DND-41 (cell line): ENCODE results near the gene POLA1.

ENCODE experiments used
- ATAC-seq: fragments of 200-7000 bp; cut with Tn5 transposase; 3 replicates; pipeline ENCODE4 v1.9.1; 2021; ENCODE audit warnings: low read depth; ENCODE audit not compliant: insufficient read depth
- DNase-seq: peaks from one replicate; pipeline ENCODE4 v3.0.0-alpha.2; 2020
- H2AFZ ChIP-seq: 2 replicates; pipeline ENCODE4 v1.6.0; 2012; ENCODE audit warnings: low read depth, low read length
- H3K27ac ChIP-seq: 2 replicates; pipeline ENCODE4 v1.5.1; 2012; ENCODE audit warnings: low read length, inconsistent platforms
- H3K27me3 ChIP-seq: fragments of 200-600 bp; sonication (generic); 2 replicates; pipeline ENCODE4 v1.6.0; 2012; ENCODE audit warnings: low read length, mild to moderate bottlenecking, inconsistent platforms; ENCODE audit not compliant: insufficient read depth, poor library complexity
- H3K36me3 ChIP-seq: 2 replicates; pipeline ENCODE4 v1.5.1; 2012; ENCODE audit warnings: low read length, inconsistent platforms; ENCODE audit not compliant: insufficient read depth
- H3K4me1 ChIP-seq: 2 replicates; pipeline ENCODE4 v1.5.1; 2012; ENCODE audit warnings: mild to moderate bottlenecking, low read length; ENCODE audit not compliant: insufficient read depth
- H3K4me2 ChIP-seq: 2 replicates; pipeline ENCODE4 v1.6.0; 2012; ENCODE audit warnings: mild to moderate bottlenecking, moderate library complexity, low read length, inconsistent platforms; ENCODE audit not compliant: insufficient read depth
- H3K4me3 ChIP-seq, 2 experiments: fragments of 200-600 bp in 1 of 2; shearing (Covaris generic) in 1 of 2; 2 replicates each; pipeline ENCODE4 v1.5.1; 2012 to 2016; ENCODE audit warnings: inconsistent platforms in 2 of 2, low read length in 2 of 2, mild to moderate bottlenecking in 2 of 2, low read depth in 1 of 2, moderate library complexity in 1 of 2
- H3K79me2 ChIP-seq: 2 replicates; pipeline ENCODE4 v1.6.0; 2012; ENCODE audit warnings: low read length, inconsistent platforms; ENCODE audit not compliant: insufficient read depth
- H3K9ac ChIP-seq: 2 replicates; pipeline ENCODE4 v1.6.0; 2012; ENCODE audit warnings: low read depth, mild to moderate bottlenecking, inconsistent platforms, low read length, moderate library complexity
- H3K9me3 ChIP-seq: 2 replicates; pipeline ENCODE4 v1.5.1; 2012; ENCODE audit warnings: low read length, moderate library complexity, mild to moderate bottlenecking, inconsistent platforms; ENCODE audit not compliant: insufficient read depth, severe bottlenecking
- H4K20me1 ChIP-seq: 2 replicates; pipeline ENCODE4 v1.6.0; 2012; ENCODE audit warnings: low read length; ENCODE audit not compliant: insufficient read depth
- EZH2 ChIP-seq: IDR thresholded peaks from 3 replicates; pipeline ENCODE4 v1.6.1; 2012; ENCODE audit warnings: borderline replicate concordance, low read depth, mild to moderate bottlenecking, moderate library complexity, low read length, inconsistent platforms; ENCODE audit not compliant: severe bottlenecking
- TF ChIP-seq, protein P1 (sequence below): IDR thresholded peaks from 2 replicates; pipeline ENCODE4 v1.5.1; 2012; ENCODE audit warnings: borderline replicate concordance, low read length, moderate library complexity, mild to moderate bottlenecking; ENCODE audit not compliant: poor library complexity, severe bottlenecking; ENCODE audit errors: extremely low read depth

Gene POLA1

DNA sequence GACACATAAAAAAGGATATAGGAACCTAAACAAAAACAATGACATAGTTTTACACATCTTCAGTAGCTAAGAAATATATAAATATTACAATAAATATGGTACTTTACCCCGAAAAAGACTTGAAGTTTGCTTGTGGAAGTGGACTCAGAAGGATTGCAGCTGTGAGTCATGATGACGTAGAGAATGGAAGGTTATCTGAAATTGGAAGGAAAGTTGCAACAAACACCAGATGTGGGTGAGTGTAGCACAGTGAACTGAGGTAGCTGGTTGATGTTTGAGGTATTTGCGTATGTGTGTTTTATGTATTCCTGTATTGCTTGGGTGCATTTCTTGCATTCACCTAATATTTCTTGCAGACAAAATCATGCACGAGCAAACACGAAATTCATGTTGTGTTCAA, 209.1 kb downstream of the POLA1 start:
- Histone ChIP-seq H3K79me2 (no peaks in the 10 kb centered on the region), H3K4me3 (no peak overlapping the region), H3K9me3 (no peaks in the 10 kb centered on the region), H3K4me2 (no peak overlapping the region), H3K27me3 (no peaks in the 10 kb centered on the region), H3K9ac (no peak overlapping the region), H4K20me1 (no peaks in the 10 kb centered on the region), H3K36me3 (peaks cover 43% of the 10 kb centered on the region), H3K27ac (no peak overlapping the region), H2AFZ (no peak overlapping the region), H3K4me1 (no peaks in the 10 kb centered on the region)
- no peak for TF ChIP-seq EZH2
- TF ChIP-seq, protein P1, sequence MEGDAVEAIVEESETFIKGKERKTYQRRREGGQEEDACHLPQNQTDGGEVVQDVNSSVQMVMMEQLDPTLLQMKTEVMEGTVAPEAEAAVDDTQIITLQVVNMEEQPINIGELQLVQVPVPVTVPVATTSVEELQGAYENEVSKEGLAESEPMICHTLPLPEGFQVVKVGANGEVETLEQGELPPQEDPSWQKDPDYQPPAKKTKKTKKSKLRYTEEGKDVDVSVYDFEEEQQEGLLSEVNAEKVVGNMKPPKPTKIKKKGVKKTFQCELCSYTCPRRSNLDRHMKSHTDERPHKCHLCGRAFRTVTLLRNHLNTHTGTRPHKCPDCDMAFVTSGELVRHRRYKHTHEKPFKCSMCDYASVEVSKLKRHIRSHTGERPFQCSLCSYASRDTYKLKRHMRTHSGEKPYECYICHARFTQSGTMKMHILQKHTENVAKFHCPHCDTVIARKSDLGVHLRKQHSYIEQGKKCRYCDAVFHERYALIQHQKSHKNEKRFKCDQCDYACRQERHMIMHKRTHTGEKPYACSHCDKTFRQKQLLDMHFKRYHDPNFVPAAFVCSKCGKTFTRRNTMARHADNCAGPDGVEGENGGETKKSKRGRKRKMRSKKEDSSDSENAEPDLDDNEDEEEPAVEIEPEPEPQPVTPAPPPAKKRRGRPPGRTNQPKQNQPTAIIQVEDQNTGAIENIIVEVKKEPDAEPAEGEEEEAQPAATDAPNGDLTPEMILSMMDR = no peak
- no peak for ATAC-seq
- DNase-seq = no peak

DNA sequence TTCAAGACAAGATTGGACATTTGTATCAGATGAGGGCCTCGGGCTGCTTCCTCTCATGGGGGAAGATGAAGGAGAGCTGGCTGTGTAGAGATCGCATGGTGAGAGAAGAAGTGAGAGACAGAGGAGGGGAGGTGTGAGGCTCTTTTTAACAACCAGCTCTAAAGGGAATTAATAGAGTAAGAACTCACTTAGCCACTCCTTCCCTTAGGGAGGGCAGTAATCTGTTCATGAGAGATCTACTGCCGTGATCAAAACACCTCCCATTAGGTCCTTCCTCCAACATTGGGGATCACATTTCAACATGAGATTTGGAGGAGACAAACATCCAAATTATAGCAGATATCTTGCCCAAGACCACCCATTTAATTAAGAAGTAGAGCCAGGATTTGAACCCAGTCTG, 225.0 kb downstream of the POLA1 start:
- ATAC-seq = no peak
- Histone ChIP-seq H3K4me1 (no peaks in the 10 kb centered on the region), H3K36me3 (peaks cover 22% of the 10 kb centered on the region; the same call in 1 of the 2 replicates), H3K4me2 (no peak overlapping the region), H3K9ac (no peak overlapping the region), H3K27ac (no peak overlapping the region), H3K4me3 (no peak overlapping the region), H4K20me1 (no peaks in the 10 kb centered on the region), H3K79me2 (no peaks in the 10 kb centered on the region), H3K9me3 (no peaks in the 10 kb centered on the region), H2AFZ (no peak overlapping the region), H3K27me3 (no peaks in the 10 kb centered on the region)
- no peak for TF ChIP-seq EZH2
- TF ChIP-seq, protein P1 = no peak
- no peak for DNase-seq

DNA sequence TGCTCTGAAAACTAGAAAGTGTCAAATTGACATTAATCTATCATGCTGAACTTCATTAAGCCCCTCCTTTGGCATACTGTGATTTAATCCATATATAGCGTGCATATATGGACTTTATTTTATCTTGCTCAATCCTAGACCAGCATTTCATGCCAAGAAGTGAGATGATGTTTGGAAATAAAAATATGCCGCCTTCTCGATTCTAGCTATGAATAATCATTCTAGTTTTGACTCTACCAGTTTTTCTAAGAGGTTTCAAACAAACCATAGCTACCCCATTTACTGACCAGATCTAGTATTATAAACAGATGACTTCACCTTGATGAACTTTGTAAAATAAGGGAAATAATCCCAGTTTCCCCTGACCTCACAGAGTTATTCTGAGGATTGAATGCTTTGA, 227.1 kb downstream of the POLA1 start:
- H3K4me1 ChIP-seq = no peaks in the 10 kb centered on the region
- peaks cover 34% of the 10 kb centered on the region; the same call in 1 of the 2 replicates for H3K36me3 ChIP-seq
- H4K20me1 ChIP-seq = no peaks in the 10 kb centered on the region
- H3K79me2 ChIP-seq = no peaks in the 10 kb centered on the region
- H3K4me2 ChIP-seq = no peak overlapping the region
- no peak overlapping the region for H3K9ac ChIP-seq
- H3K4me3 ChIP-seq = no peak overlapping the region
- no peaks in the 10 kb centered on the region for H3K9me3 ChIP-seq
- TF ChIP-seq EZH2 = no peak
- TF ChIP-seq, protein P1 = no peak
- H3K27ac ChIP-seq = no peak overlapping the region
- H2AFZ ChIP-seq = no peak overlapping the region
- DNase-seq (no peak), ATAC-seq (no peak)
- no peaks in the 10 kb centered on the region for H3K27me3 ChIP-seq

DNA sequence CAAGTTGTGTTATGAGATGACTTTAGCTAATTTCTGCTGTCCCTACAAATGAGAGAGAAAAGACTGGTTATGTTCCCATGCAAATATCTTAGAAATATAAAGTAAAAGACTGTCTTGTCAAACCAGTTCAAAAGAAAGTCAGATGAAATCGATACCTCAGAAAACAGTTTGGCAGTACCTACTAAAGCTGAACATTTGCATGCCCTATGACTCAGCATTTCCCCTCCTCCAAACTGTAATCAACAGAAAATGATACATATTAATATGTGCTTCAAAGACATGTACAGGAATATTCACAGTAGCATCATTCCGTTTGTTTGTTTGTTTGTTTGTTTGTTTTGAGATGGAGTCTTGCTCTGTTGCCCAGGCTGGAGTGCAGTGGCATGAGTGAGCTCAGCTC, 231.7 kb downstream of the POLA1 start:
- H3K36me3 ChIP-seq = peaks cover 47% of the 10 kb centered on the region; the same call in 1 of the 2 replicates
- DNase-seq = no peak
- no peaks in the 10 kb centered on the region for H4K20me1 ChIP-seq
- H3K27me3 ChIP-seq = no peaks in the 10 kb centered on the region
- H3K4me1 ChIP-seq = no peaks in the 10 kb centered on the region
- ATAC-seq = no peak
- no peak overlapping the region for H3K9ac ChIP-seq
- no peak overlapping the region for H2AFZ ChIP-seq
- no peak for TF ChIP-seq EZH2
- TF ChIP-seq, protein P1 = no peak
- no peak overlapping the region for H3K4me2 ChIP-seq
- no peak overlapping the region for H3K4me3 ChIP-seq
- H3K9me3 ChIP-seq = no peaks in the 10 kb centered on the region
- H3K27ac ChIP-seq = no peak overlapping the region
- H3K79me2 ChIP-seq = no peaks in the 10 kb centered on the region
